ENCODE measurements around the gene BOLA3. TPM values are rescaled to one million over a fixed set of nuclear protein-coding genes. Genes with fewer than 3 reads are reported as not detected.

Gene BOLA3
- total and polyA plus RNA-seq, 10 of the 15 experiments (the other 5 are each of a cell fraction or from before 2014, with no cell fraction given) = 62.6 to 300 (median 134) TPM

GRCh38 chr2:74191596-74192380 lies 44.1 kb upstream of the BOLA3 start (continued):
- no peak for TF ChIP-seq ZBTB4 (CRISPR knock-in tag; IDR thresholded peaks at IDR 0.05)
- no peak for TF ChIP-seq ZNF24 (IDR thresholded peaks at IDR 0.05)
- no peak for TF ChIP-seq CHD1 (IDR thresholded peaks at IDR 0.05; ENCODE audit: low read depth, low read length)

GRCh38 chr2:74188696-74189095 lies 41.0 kb upstream of the BOLA3 start:
- H4K20me1 ChIP-seq (ENCODE audit: control insufficient read depth, insufficient read depth) = no peaks in the 10 kb centered on the region
- TF ChIP-seq POU2F2 (IDR thresholded peaks at IDR 0.05; ENCODE audit: borderline replicate concordance, low read depth, low read length) = no peak
- TF ChIP-seq MAX (IDR thresholded peaks at IDR 0.05; ENCODE audit: low read depth, low read length) = no peak
- no peak for TF ChIP-seq ELK1 (IDR thresholded peaks at IDR 0.05; ENCODE audit: low read depth, low read length)
- no peak for TF ChIP-seq EGR1 (IDR thresholded peaks at IDR 0.05; ENCODE audit: borderline replicate concordance in 1 of 2, low read depth in 2 of 2, low read length in 2 of 2)
- no peak for TF ChIP-seq ATF2 (IDR thresholded peaks at IDR 0.05; ENCODE audit: low read length)
- TF ChIP-seq PAX5 (IDR thresholded peaks at IDR 0.05; ENCODE audit: borderline replicate concordance, low read depth, low read length) = no peak
- TF ChIP-seq POLR2AphosphoS2 (IDR thresholded peaks at IDR 0.05; ENCODE audit: low read depth, low read length) = no peak
- TF ChIP-seq HDAC6 (IDR thresholded peaks at IDR 0.05; ENCODE audit: unreplicated experiment) = no peak
- TF ChIP-seq NR2C2 (IDR thresholded peaks at IDR 0.05; ENCODE audit: borderline replicate concordance, control insufficient read depth, insufficient read length, low read depth) = no peak
- TF ChIP-seq ZBED1 (IDR thresholded peaks at IDR 0.05; ENCODE audit: borderline replicate concordance) = no peak
- no peak for TF ChIP-seq EED (IDR thresholded peaks at IDR 0.05; ENCODE audit: low read depth)
- no peak for TF ChIP-seq ZNF384 (IDR thresholded peaks at IDR 0.05; ENCODE audit: borderline replicate concordance, low read depth, low read length)

More at GRCh38 chr2:74188696-74189095, 41.0 kb upstream of the BOLA3 start:
- Histone ChIP-seq H3K36me3 (ENCODE audit: control insufficient read depth in 2 of 2, insufficient read depth in 2 of 2, low read length in 1 of 2) (no peaks in the 10 kb centered on the region), H3K9ac (ENCODE audit: control insufficient read depth, insufficient read depth, low read length) (no peak overlapping the region), H3K4me3 (no peak overlapping the region), H3K4me2 (ENCODE audit: control insufficient read depth, insufficient read depth) (no peak overlapping the region), H2AFZ (ENCODE audit: control insufficient read depth, low read depth, low read length) (no peak overlapping the region), H3K27ac (ENCODE audit: control insufficient read depth, insufficient read depth) (no peak overlapping the region), H3K4me1 (ENCODE audit: control insufficient read depth, insufficient read depth, low read length) (peaks cover 28% of the 10 kb centered on the region), H3K9me3 (replicated peaks; ENCODE audit: control insufficient read depth, insufficient read depth, low read length) (no peaks in the 10 kb centered on the region), H3K79me2 (ENCODE audit: control insufficient read depth, insufficient read depth, low read length) (no peaks in the 10 kb centered on the region), H3K27me3 (replicated peaks in 1 of 2; ENCODE audit: control insufficient read depth in 2 of 2, insufficient read depth in 2 of 2, low read length in 1 of 2) (no peaks in the 10 kb centered on the region)
- ATAC-seq = no peak
- ChIA-PET SMC1A (ENCODE audit: uncharacterized antibody, unreplicated experiment) (interaction anchor here (1.8 to 2.6 kb wide), 4 partner anchors 10 to 20 kb away, joined by 4 to 9 read pairs (median 8); partner anchors contain the start of gene MOB1A), RAD21 (ENCODE audit: unreplicated experiment) (interaction anchor here (0.9 to 1.9 kb wide), 3 partner anchors 10 to 20 kb away, joined by 3 to 5 read pairs (median 4); partner anchors contain the start of gene MOB1A), POLR2A (interaction anchor here (0.6 to 8.2 kb wide), 6 partner anchors 10 to 264 kb away, joined by 4 to 83 read pairs (median 5); partner anchors contain the start of genes MOB1A and MTHFD2), CTCF (interaction anchor here (1.3 kb wide), 1 partner anchor 16 kb away, joined by 4 read pairs; no protein-coding TSS in a partner anchor)
- no peak for FAIRE-seq
- DNase-seq (ENCODE audit: low read depth, low spot score) = no peak
- no TSS peak for BruUV-seq (replicated peaks)
- 71% methylated on average over 2 of the region's 3 CpGs for WGBS (ENCODE audit: insufficient coverage, insufficient replicate concordance, low lambda C conversion rate, missing lambda C conversion rate)
- in situ Hi-C loops (cut with MboI) (no loop called here), intact Hi-C loops (cut with micrococcal nuclease; ENCODE audit: unreplicated experiment) (no loop called here)
